Muscle layer of colon (tissue), 2 donors: ENCODE data around the gene MMP2.

Experiments used
- H3K27ac ChIP-seq: one replicate; pipeline ENCODE4 v1.7.0; 2013; ENCODE audit warnings: low read depth, mild to moderate bottlenecking, low read length, moderate library complexity
- H3K27me3 ChIP-seq, 2 donors: one replicate each; pipeline ENCODE4 v1.7.0; 2013; ENCODE audit warnings: low read length in 2 of 2, mild to moderate bottlenecking in 2 of 2; ENCODE audit not compliant: insufficient read depth in 2 of 2, control insufficient read depth in 1 of 2
- H3K36me3 ChIP-seq: one replicate; pipeline ENCODE4 v1.7.0; 2013; ENCODE audit warnings: mild to moderate bottlenecking, low read length; ENCODE audit not compliant: insufficient read depth
- H3K4me1 ChIP-seq: one replicate; pipeline ENCODE4 v1.7.0; 2013; ENCODE audit warnings: mild to moderate bottlenecking, low read length; ENCODE audit not compliant: insufficient read depth
- H3K4me3 ChIP-seq, 2 donors: one replicate each; pipeline ENCODE4 v1.7.0; 2013; ENCODE audit warnings: low read length in 2 of 2, low read depth in 1 of 2, mild to moderate bottlenecking in 1 of 2, moderate library complexity in 1 of 2
- H3K9ac ChIP-seq: one replicate; pipeline ENCODE4 v1.7.0; 2013; ENCODE audit warnings: low read length
- H3K9me3 ChIP-seq: one replicate; pipeline ENCODE4 v1.7.0; 2013; ENCODE audit warnings: mild to moderate bottlenecking, low read length
- donor health status: abdominal sarcoma.
- donor health status: Adenocarcinoma of cecum.

Gene MMP2

GRCh38 chr16:55532227-55532626, 53.2 kb downstream of the MMP2 start:
- Histone ChIP-seq H3K4me3 (no peak overlapping the region), H3K36me3 (no peaks in the 10 kb centered on the region), H3K27me3 (no peaks in the 10 kb centered on the region), H3K4me1 (no peaks in the 10 kb centered on the region), H3K9me3 (no peaks in the 10 kb centered on the region), H3K27ac (no peak overlapping the region), H3K9ac (no peak overlapping the region)

- Histone ChIP-seq H3K9me3 (no peaks in the 10 kb centered on the region), H3K4me3 (no peak overlapping the region), H3K27me3 (no peaks in the 10 kb centered on the region), H3K27ac (no peak overlapping the region), H3K9ac (no peak overlapping the region), H3K4me1 (no peaks in the 10 kb centered on the region), H3K36me3 (no peaks in the 10 kb centered on the region)
These were observed 55.8 kb downstream of the MMP2 start for GRCh38 chr16:55534756-55535155.

- no peak overlapping the region for H3K4me3 ChIP-seq
- H3K27ac ChIP-seq, result no peak overlapping the region
These were observed 60.1 kb downstream of the MMP2 start for GRCh38 chr16:55539049-55539448.

GRCh38 chr16:55539488-55539887, 60.5 kb downstream of the MMP2 start:
- no peaks in the 10 kb centered on the region for H3K9me3 ChIP-seq
- no peaks in the 10 kb centered on the region for H3K4me1 ChIP-seq
- no peak overlapping the region for H3K27ac ChIP-seq
- H3K9ac ChIP-seq, result no peak overlapping the region
- no peaks in the 10 kb centered on the region for H3K36me3 ChIP-seq
- H3K27me3 ChIP-seq, result no peaks in the 10 kb centered on the region
- H3K4me3 ChIP-seq, result no peak overlapping the region

More at GRCh38 chr16:55539049-55539448, 60.1 kb downstream of the MMP2 start:
- Histone ChIP-seq H3K27me3 (no peaks in the 10 kb centered on the region), H3K9me3 (no peaks in the 10 kb centered on the region), H3K36me3 (no peaks in the 10 kb centered on the region), H3K9ac (no peak overlapping the region), H3K4me1 (no peaks in the 10 kb centered on the region)

- no peak overlapping the region for H3K27ac ChIP-seq
These were observed 61.2 kb downstream of the MMP2 start for GRCh38 chr16:55540221-55540620.

GRCh38 chr16:55542459-55543082, 63.6 kb downstream of the MMP2 start:
- no peaks in the 10 kb centered on the region for H3K4me1 ChIP-seq
- H3K27ac ChIP-seq, result no peak overlapping the region
- H3K36me3 ChIP-seq, result no peaks in the 10 kb centered on the region
- no peaks in the 10 kb centered on the region for H3K27me3 ChIP-seq
- H3K9ac ChIP-seq, result no peak overlapping the region
- H3K9me3 ChIP-seq, result no peaks in the 10 kb centered on the region
- H3K4me3 ChIP-seq, result no peak overlapping the region

More at GRCh38 chr16:55540221-55540620, 61.2 kb downstream of the MMP2 start:
- Histone ChIP-seq H3K27me3 (no peaks in the 10 kb centered on the region), H3K4me3 (no peak overlapping the region), H3K4me1 (no peaks in the 10 kb centered on the region), H3K9ac (no peak overlapping the region), H3K36me3 (no peaks in the 10 kb centered on the region), H3K9me3 (no peaks in the 10 kb centered on the region)

GRCh38 chr16:55543472-55543871, 64.5 kb downstream of the MMP2 start:
- Histone ChIP-seq H3K9me3 (no peaks in the 10 kb centered on the region), H3K36me3 (no peaks in the 10 kb centered on the region), H3K27ac (no peak overlapping the region), H3K9ac (no peak overlapping the region), H3K27me3 (no peaks in the 10 kb centered on the region), H3K4me3 (no peak overlapping the region), H3K4me1 (no peaks in the 10 kb centered on the region)

- H3K9me3 ChIP-seq, result no peaks in the 10 kb centered on the region
- H3K4me1 ChIP-seq, result no peaks in the 10 kb centered on the region
- no peak overlapping the region for H3K27ac ChIP-seq
- no peak overlapping the region for H3K4me3 ChIP-seq
- H3K9ac ChIP-seq, result no peak overlapping the region
- no peaks in the 10 kb centered on the region for H3K36me3 ChIP-seq
- no peaks in the 10 kb centered on the region for H3K27me3 ChIP-seq
These were observed 73.6 kb downstream of the MMP2 start for GRCh38 chr16:55552621-55553020.

GRCh38 chr16:55555436-55555835, 76.4 kb downstream of the MMP2 start:
- Histone ChIP-seq H3K27me3 (no peaks in the 10 kb centered on the region), H3K4me1 (peaks cover 23% of the 10 kb centered on the region), H3K9me3 (no peaks in the 10 kb centered on the region), H3K9ac (no peak overlapping the region), H3K4me3 (no peak overlapping the region), H3K36me3 (no peaks in the 10 kb centered on the region), H3K27ac (no peak overlapping the region)
